Tibial nerve (tissue), 4 donors: ENCODE data around the gene PRLR. TPM values are rescaled to one million over a fixed set of nuclear protein-coding genes. Genes with fewer than 3 reads are reported as not detected.

Experiments
- DNase-seq, 2 donors: peaks; one replicate each; pipeline ENCODE4 v3.0.0-alpha.2; 2019; ENCODE audit warnings: low spot score in 2 of 2
- H3K27ac ChIP-seq, 4 donors: fragments of 200-600 bp; sonication (generic) in 3 of 4; one replicate each; pipeline ENCODE4 v1.5.1; 2017 to 2019; ENCODE audit warnings: mild to moderate bottlenecking in 1 of 4
- H3K27me3 ChIP-seq, 2 donors: fragments of 200-600 bp; sonication (generic) in 1 of 2; one replicate each; pipeline versions ENCODE4 v1.5.1 to v1.6.0; 2017 to 2019
- H3K36me3 ChIP-seq, 3 donors: fragments of 200-600 bp; sonication (generic); one replicate each; pipeline ENCODE4 v1.5.1; 2018 to 2019
- H3K4me1 ChIP-seq, 4 donors: fragments of 200-600 bp; sonication (generic) in 3 of 4; one replicate each; pipeline ENCODE4 v1.5.1; 2017 to 2019
- H3K4me3 ChIP-seq, 4 donors: fragments of 200-600 bp; sonication (generic) in 3 of 4; one replicate each; pipeline ENCODE4 v1.5.1; 2017 to 2019; ENCODE audit warnings: mild to moderate bottlenecking in 1 of 4, moderate library complexity in 1 of 4
- H3K9me3 ChIP-seq, 4 donors: fragments of 200-600 bp; sonication (generic) in 3 of 4; one replicate each; pipeline ENCODE4 v1.5.1; 2017 to 2019
- EP300 ChIP-seq, 2 donors: sonication (generic); formaldehyde crosslinking; IDR thresholded peaks; one replicate each; pipeline ENCODE4 v1.6.1; 2017; ENCODE audit warnings: antibody characterized with exemption in 2 of 2, mild to moderate bottlenecking in 1 of 2
- POLR2A ChIP-seq, 2 donors: fragments of 450-650 bp; IDR thresholded peaks; one replicate each; pipeline ENCODE4 v1.6.1; 2017; ENCODE audit warnings: antibody characterized with exemption in 2 of 2, mild to moderate bottlenecking in 2 of 2, moderate library complexity in 2 of 2
- WGBS, 2 donors: methylation state at CpG; one replicate each; pipeline ENCODE4 v1.1.5; 2018; 5-methylcytosine and 5-hydroxymethylcytosine counted together
- total RNA-seq, 4 donors: library from RNA; depleted of rRNA; stranded (reverse); fragments of >200 nt; gene quantifications; one replicate each; pipeline ENCODE4 v1.1.0, GENCODE V29; 2016
- TF ChIP-seq, protein P1 (sequence below), 5 experiments: fragments of 200-600 bp in 3 of 5; fragments of 450-650 bp in 2 of 5; sonication (generic) in 3 of 5; IDR thresholded peaks; one replicate each; pipeline ENCODE4 v1.5.1; 2016 to 2019; ENCODE audit warnings: antibody characterized with exemption in 5 of 5, mild to moderate bottlenecking in 3 of 5, moderate library complexity in 2 of 5

Gene PRLR
- total RNA-seq, 4 donors from 2014 or later, result 0.84 to 5.3 (median 4.0) TPM

DNA sequence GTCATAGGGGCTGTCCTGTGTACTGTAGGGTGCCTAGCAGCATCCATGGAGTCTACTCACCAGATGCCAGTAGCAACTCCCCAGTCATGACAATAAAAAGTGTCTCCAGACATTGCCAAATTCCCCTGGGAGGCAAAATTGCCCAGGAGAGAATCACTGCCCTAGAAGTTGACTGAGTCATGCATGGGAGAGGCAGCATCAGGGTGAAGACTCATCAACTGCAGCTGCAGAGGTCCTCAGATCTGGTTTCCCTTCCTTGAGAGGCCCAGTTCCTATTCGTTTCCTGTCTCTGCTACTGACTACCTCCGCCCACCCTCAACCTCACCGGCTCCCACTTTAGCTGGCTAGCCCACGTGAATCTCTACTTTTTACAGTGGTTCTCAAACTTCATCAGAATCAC is 93.9 kb downstream of the PRLR start:
- 61 to 70% methylated on average over 4 of the region's 4 CpGs for WGBS, 2 donors

DNA sequence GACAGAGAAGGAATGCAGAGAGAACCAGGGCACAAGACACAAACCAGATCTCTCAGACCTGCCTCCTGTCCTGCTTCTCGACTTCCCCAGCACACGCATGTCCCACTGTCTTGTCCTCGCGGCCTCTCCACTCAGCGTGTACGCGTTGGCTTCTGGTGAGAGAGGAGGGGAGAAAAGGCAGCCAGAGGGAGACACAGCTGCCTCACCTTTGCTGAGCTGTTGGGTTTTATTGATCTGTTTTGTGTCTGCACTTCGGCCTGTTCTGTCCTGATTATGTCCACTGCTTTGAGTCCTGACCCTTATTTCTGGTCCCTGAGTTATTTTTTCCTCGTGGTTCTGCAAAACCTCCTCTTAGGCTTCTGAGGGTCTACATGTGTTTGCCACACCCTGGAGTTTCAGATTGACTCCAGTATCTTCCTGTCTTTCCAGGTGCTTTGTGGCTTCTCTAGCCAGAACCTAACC is 95.0 kb downstream of the PRLR start:
- H3K4me1 ChIP-seq, result no peaks in the 10 kb centered on the region
- 91 to 95% methylated on average over 9 of the region's 9 CpGs for WGBS, 2 donors
- H3K36me3 ChIP-seq, result no peaks in the 10 kb centered on the region
- no peak for TF ChIP-seq POLR2A (IDR thresholded peaks at IDR 0.05)
- TF ChIP-seq EP300 (IDR thresholded peaks at IDR 0.05), result no peak
- TF ChIP-seq, protein P1, sequence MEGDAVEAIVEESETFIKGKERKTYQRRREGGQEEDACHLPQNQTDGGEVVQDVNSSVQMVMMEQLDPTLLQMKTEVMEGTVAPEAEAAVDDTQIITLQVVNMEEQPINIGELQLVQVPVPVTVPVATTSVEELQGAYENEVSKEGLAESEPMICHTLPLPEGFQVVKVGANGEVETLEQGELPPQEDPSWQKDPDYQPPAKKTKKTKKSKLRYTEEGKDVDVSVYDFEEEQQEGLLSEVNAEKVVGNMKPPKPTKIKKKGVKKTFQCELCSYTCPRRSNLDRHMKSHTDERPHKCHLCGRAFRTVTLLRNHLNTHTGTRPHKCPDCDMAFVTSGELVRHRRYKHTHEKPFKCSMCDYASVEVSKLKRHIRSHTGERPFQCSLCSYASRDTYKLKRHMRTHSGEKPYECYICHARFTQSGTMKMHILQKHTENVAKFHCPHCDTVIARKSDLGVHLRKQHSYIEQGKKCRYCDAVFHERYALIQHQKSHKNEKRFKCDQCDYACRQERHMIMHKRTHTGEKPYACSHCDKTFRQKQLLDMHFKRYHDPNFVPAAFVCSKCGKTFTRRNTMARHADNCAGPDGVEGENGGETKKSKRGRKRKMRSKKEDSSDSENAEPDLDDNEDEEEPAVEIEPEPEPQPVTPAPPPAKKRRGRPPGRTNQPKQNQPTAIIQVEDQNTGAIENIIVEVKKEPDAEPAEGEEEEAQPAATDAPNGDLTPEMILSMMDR (IDR thresholded peaks at IDR 0.05), result no peak
- no peak for DNase-seq
- H3K9me3 ChIP-seq, result no peaks in the 10 kb centered on the region
- no peak overlapping the region for H3K4me3 ChIP-seq
- no peak overlapping the region for H3K27ac ChIP-seq
- H3K27me3 ChIP-seq, result no peaks in the 10 kb centered on the region

More for the DNA sequence above, 93.9 kb downstream of the PRLR start:
- no peak for DNase-seq
- TF ChIP-seq EP300 (IDR thresholded peaks at IDR 0.05), result no peak
- TF ChIP-seq, protein P1 (IDR thresholded peaks at IDR 0.05), result no peak
- TF ChIP-seq POLR2A (IDR thresholded peaks at IDR 0.05), result no peak
- Histone ChIP-seq H3K9me3 (no peaks in the 10 kb centered on the region), H3K27ac (no peak overlapping the region), H3K4me3 (no peak overlapping the region), H3K27me3 (no peaks in the 10 kb centered on the region), H3K36me3 (no peaks in the 10 kb centered on the region), H3K4me1 (no peaks in the 10 kb centered on the region)

- no peak for DNase-seq
- Histone ChIP-seq H3K9me3 (no peaks in the 10 kb centered on the region), H3K4me3 (no peak overlapping the region), H3K36me3 (no peaks in the 10 kb centered on the region), H3K27me3 (no peaks in the 10 kb centered on the region), H3K27ac (no peak overlapping the region), H3K4me1 (no peaks in the 10 kb centered on the region)
- TF ChIP-seq EP300 (IDR thresholded peaks at IDR 0.05) (no peak), POLR2A (IDR thresholded peaks at IDR 0.05) (no peak)
- 86 to 92% methylated on average over 9 of the region's 9 CpGs for WGBS, 2 donors
Measured at GRCh38 chr5:35134278-35135030, 95.8 kb downstream of the PRLR start.

DNA sequence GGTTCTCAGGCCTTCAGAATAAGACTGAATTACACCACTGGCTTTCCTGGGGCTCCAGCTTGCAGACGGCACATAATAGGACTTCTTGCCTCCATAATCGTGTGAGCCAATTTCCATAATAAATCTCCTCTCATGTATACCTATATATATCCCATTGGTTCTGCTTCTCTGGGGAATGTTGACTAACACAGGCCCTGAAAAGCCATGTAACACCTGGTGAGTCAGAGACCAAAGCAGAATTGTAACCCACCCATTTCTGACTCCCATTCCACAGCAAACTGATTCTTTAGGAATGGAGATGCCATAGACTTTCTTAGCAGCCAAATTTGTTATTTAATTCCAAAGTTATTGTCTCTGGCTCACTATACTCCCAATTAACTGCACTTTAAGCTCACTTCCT is 97.1 kb downstream of the PRLR start:
- Histone ChIP-seq H3K27ac (no peak overlapping the region), H3K36me3 (no peaks in the 10 kb centered on the region), H3K4me1 (no peaks in the 10 kb centered on the region), H3K27me3 (no peaks in the 10 kb centered on the region), H3K4me3 (no peak overlapping the region), H3K9me3 (no peaks in the 10 kb centered on the region)
- TF ChIP-seq, protein P1 (IDR thresholded peaks at IDR 0.05), result no peak
- TF ChIP-seq EP300 (IDR thresholded peaks at IDR 0.05), result no peak
- TF ChIP-seq POLR2A (IDR thresholded peaks at IDR 0.05), result no peak
- no peak for DNase-seq
- WGBS, 2 donors, result 97 to 100% methylated on average over 2 of the region's 2 CpGs

DNA sequence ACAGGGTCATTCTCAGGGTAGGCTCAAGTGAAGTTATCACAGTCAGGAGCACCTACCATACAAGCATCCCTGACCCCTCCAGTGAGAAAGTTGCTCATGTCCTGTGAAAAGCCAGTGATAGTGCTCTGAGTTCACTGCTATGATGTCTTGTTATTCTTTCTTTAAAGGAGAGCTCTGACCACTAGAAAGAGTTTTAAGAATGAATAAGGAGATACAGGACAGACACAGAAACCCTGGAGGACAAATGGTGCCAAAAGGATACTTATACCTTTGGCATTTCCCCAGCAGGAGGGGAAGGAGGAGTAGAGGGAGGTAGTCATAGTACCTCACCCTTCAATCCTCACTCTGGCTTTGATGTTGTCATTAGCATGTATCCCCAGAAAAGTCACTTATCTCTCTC is 98.6 kb downstream of the PRLR start:
- H3K27ac ChIP-seq, result no peak overlapping the region
- TF ChIP-seq EP300 (IDR thresholded peaks at IDR 0.05), result no peak
- no peak for TF ChIP-seq POLR2A (IDR thresholded peaks at IDR 0.05)
- TF ChIP-seq, protein P1 (IDR thresholded peaks at IDR 0.05), result no peak
- no peaks in the 10 kb centered on the region for H3K27me3 ChIP-seq
- DNase-seq, result no peak
- H3K36me3 ChIP-seq, result no peaks in the 10 kb centered on the region
- no peaks in the 10 kb centered on the region for H3K4me1 ChIP-seq
- H3K9me3 ChIP-seq, result no peaks in the 10 kb centered on the region
- no peak overlapping the region for H3K4me3 ChIP-seq
